ENCODE data around the gene FOXJ2. TPM values are rescaled to one million over a fixed set of nuclear protein-coding genes. Genes with fewer than 3 reads are reported as not detected.

The FOXJ2 gene
- 10 to 100 TPM; 18.5 to 18.6 TPM for total RNA-seq

GRCh38 chr12:8032242-8033152 lies at the start of gene FOXJ2:
Gene FOXJ2, plus strand, starts transcription at chr12:8032716. Its CDS starts 7,117 bp downstream, at chr12:8039833.

GRCh38 chr12:8065991-8066594 lies 33.6 kb downstream of the FOXJ2 start, which contains the start of gene C3AR1:
Gene C3AR1, minus strand, starts transcription at chr12:8066359. Its CDS starts 6,174 bp downstream, at chr12:8060185.

Other genes starting within 250 kb of the FOXJ2 start
- gene NANOG, start 243.3 kb upstream of the FOXJ2 start, total RNA-seq: not detected
- gene SLC2A14, start 159.8 kb upstream of the FOXJ2 start, total RNA-seq: 10 to 100 TPM; 10.0 TPM
- 100 to 1,000 TPM; 376 to 390 TPM for gene SLC2A3, start 96.5 kb upstream of the FOXJ2 start, total RNA-seq
- gene C3AR1, start 33.6 kb downstream of the FOXJ2 start, total RNA-seq: 1 to 10 TPM; 2.3 TPM
- gene NECAP1, start 49.6 kb downstream of the FOXJ2 start, total RNA-seq: 10 to 100 TPM; 34.3 to 35.8 TPM
- 1 to 10 TPM in 1 of 2 experiments, under 1 TPM in 1; 0.55 to 1.3 TPM for gene CLEC4A, start 90.9 kb downstream of the FOXJ2 start, total RNA-seq
- not detected for gene ZNF705A, start 124.3 kb downstream of the FOXJ2 start, total RNA-seq
- under 1 TPM; 0.08 to 0.19 TPM for gene FAM90A1, start 194.9 kb downstream of the FOXJ2 start, total RNA-seq